Left cardiac atrium (tissue), 4 donors: ENCODE results near the gene BRIP1. TPM values are rescaled to one million over a fixed set of nuclear protein-coding genes. Genes with fewer than 3 reads are reported as not detected.
"Not testable (repeated sequence)": the region's sequence is repeated elsewhere in the genome, so short reads cannot be mapped to it uniquely, and the experiment has no call there.

Experiments
- ATAC-seq, 2 donors: fragments of 200-7000 bp; cut with Tn5 transposase; one replicate each; pipeline ENCODE4 v1.9.1; 2020; ENCODE audit warnings: mild to moderate bottlenecking in 2 of 2, moderate library complexity in 2 of 2
- DNase-seq: peaks from one replicate; pipeline ENCODE4 v3.0.0-alpha.2; 2020
- intact Hi-C, 2 donors: fragments of 100-400 bp; cut with DNase I; formaldehyde crosslinking; loops; one replicate each; pipeline versions ENCODE4 v1.14.1 to v1.15.1; 2022 to 2023
- total RNA-seq, 2 donors: library from RNA; stranded (reverse); fragmentation: NEBNext Ultra II Directional; extraction: Animal tissue kit (Norgen Biotek cat#: 25700); gene quantifications; one replicate each; pipeline ENCODE4 v1.2.1, GENCODE V29; 2021
- donor health status: DM: no; HTN: yes; CAD: no.
- donor health status: DM: no; HTN: yes; CAD: no; lungs with severe emphysema.
- donor health status: DM: yes; HTN: yes; CAD: no.
- donor health status: Dilated cardiomyopathy.

Gene BRIP1
- total RNA-seq, 2 donors from 2014 or later, result 0.10 to 0.77 TPM

- no peak for DNase-seq
- no peak for ATAC-seq
- intact Hi-C loops, result no loop called here
Measured at GRCh38 chr17:61722398-61722797, 140.9 kb downstream of the BRIP1 start.

GRCh38 chr17:61720016-61720795, 143.1 kb downstream of the BRIP1 start:
- intact Hi-C loops, result no loop called here
- ATAC-seq (no peak), DNase-seq (no peak)

- intact Hi-C loops, DNase-seq, ATAC-seq: not testable (repeated sequence)
Measured at GRCh38 chr17:61719220-61719619, 144.1 kb downstream of the BRIP1 start.

GRCh38 chr17:61718022-61718421, 145.3 kb downstream of the BRIP1 start:
- ATAC-seq (no peak), DNase-seq (no peak)
- intact Hi-C loops, result no loop called here

GRCh38 chr17:61717352-61717751, 146.0 kb downstream of the BRIP1 start:
- intact Hi-C loops, result no loop called here
- DNase-seq, result no peak
- ATAC-seq, result no peak

GRCh38 chr17:61716225-61716829, 147.0 kb downstream of the BRIP1 start:
- ATAC-seq (no peak), DNase-seq (no peak)
- intact Hi-C loops, result no loop called here

- intact Hi-C loops, result no loop called here
- DNase-seq (no peak), ATAC-seq (no peak)
Measured at GRCh38 chr17:61715348-61715747, 148.0 kb downstream of the BRIP1 start.

- DNase-seq (no peak), ATAC-seq (no peak)
- intact Hi-C loops, result no loop called here
Measured at GRCh38 chr17:61714300-61714699, 149.0 kb downstream of the BRIP1 start.

- intact Hi-C loops, result no loop called here
- DNase-seq, result no peak
- ATAC-seq, result no peak
Measured at GRCh38 chr17:61713035-61713434, 150.3 kb downstream of the BRIP1 start.

GRCh38 chr17:61710546-61710945, 152.8 kb downstream of the BRIP1 start:
- no peak for ATAC-seq
- no peak for DNase-seq
- intact Hi-C loops, result no loop called here

GRCh38 chr17:61709567-61709966, 153.8 kb downstream of the BRIP1 start:
- ATAC-seq, result no peak
- no peak for DNase-seq
- intact Hi-C loops, result no loop called here

- no peak for DNase-seq
- no peak for ATAC-seq
Measured at GRCh38 chr17:61704935-61705449, 158.3 kb downstream of the BRIP1 start.

GRCh38 chr17:61702450-61702849, 160.9 kb downstream of the BRIP1 start:
- DNase-seq (no peak), ATAC-seq (no peak)
- intact Hi-C loops, result no loop called here

More at GRCh38 chr17:61704935-61705449, 158.3 kb downstream of the BRIP1 start:
- intact Hi-C loops, result no loop called here

GRCh38 chr17:61701978-61702377, 161.3 kb downstream of the BRIP1 start:
- intact Hi-C loops, result no loop called here
- no peak for ATAC-seq
- no peak for DNase-seq

GRCh38 chr17:61701334-61701733, 162.0 kb downstream of the BRIP1 start:
- DNase-seq, result no peak
- intact Hi-C loops, result no loop called here
- no peak for ATAC-seq

GRCh38 chr17:61700252-61700651, 163.1 kb downstream of the BRIP1 start:
- no peak for ATAC-seq
- intact Hi-C loops, result no loop called here
- DNase-seq, result no peak

- DNase-seq (no peak), ATAC-seq (no peak)
- intact Hi-C loops, result no loop called here
Measured at GRCh38 chr17:61699694-61700093, 163.6 kb downstream of the BRIP1 start.

GRCh38 chr17:61699032-61699431, 164.3 kb downstream of the BRIP1 start:
- DNase-seq, result no peak
- no peak for ATAC-seq
- intact Hi-C loops, result no loop called here

GRCh38 chr17:61698244-61698643, 165.1 kb downstream of the BRIP1 start:
- intact Hi-C loops, result no loop called here
- no peak for ATAC-seq
- DNase-seq, result no peak

- intact Hi-C loops, result no loop called here
- no peak for ATAC-seq
- DNase-seq, result no peak
Measured at GRCh38 chr17:61695779-61696337, 167.5 kb downstream of the BRIP1 start.
